SK-N-SH treated with all-trans-retinoic acid at 6 μM for 48 hours (cell line): ENCODE measurements around the gene HLCS.

ENCODE experiments used
- ARNTL ChIP-seq: fragments of 450-650 bp; formaldehyde crosslinking; IDR thresholded peaks from 2 replicates; pipeline ENCODE4 v1.5.0; 2020; ENCODE audit warnings: low read depth, mild to moderate bottlenecking, moderate library complexity, borderline replicate concordance
- BACH2 ChIP-seq: fragments of 250-450 bp; sonication (Bioruptor Pico); IDR thresholded peaks from 2 replicates; pipeline ENCODE4 v1.9.0; 2021; ENCODE audit warnings: mild to moderate bottlenecking, borderline replicate concordance
- RARB ChIP-seq: fragments of 250-450 bp; sonication (Bioruptor Pico); IDR thresholded peaks from 2 replicates; pipeline ENCODE4 v1.8.0; 2021; ENCODE audit warnings: mild to moderate bottlenecking, moderate library complexity
- TCF4 ChIP-seq: fragments of 250-450 bp; sonication (Bioruptor Pico); IDR thresholded peaks from 2 replicates; pipeline ENCODE4 v1.8.0; 2021; ENCODE audit warnings: mild to moderate bottlenecking, moderate library complexity, borderline replicate concordance
- TOX ChIP-seq: fragments of 250-450 bp; sonication (Bioruptor Pico); IDR thresholded peaks from 2 replicates; pipeline ENCODE4 v1.8.0; 2021; ENCODE audit warnings: mild to moderate bottlenecking, moderate library complexity, borderline replicate concordance
- ZFP3 ChIP-seq: fragments of 250-450 bp; sonication (Bioruptor Pico); IDR thresholded peaks from 2 replicates; pipeline ENCODE4 v1.5.0; 2020; ENCODE audit warnings: mild to moderate bottlenecking, moderate library complexity
- ZNF8 ChIP-seq: fragments of 450-650 bp; formaldehyde crosslinking; IDR thresholded peaks from 2 replicates; pipeline ENCODE4 v1.5.0; 2020; ENCODE audit warnings: mild to moderate bottlenecking, moderate library complexity
- TF ChIP-seq, protein P1 (sequence below): fragments of 250-450 bp; sonication (Bioruptor Pico); IDR thresholded peaks from 2 replicates; pipeline ENCODE4 v1.5.1; 2020; ENCODE audit warnings: low read depth, mild to moderate bottlenecking, moderate library complexity
- TF ChIP-seq, protein P2 (sequence below): fragments of 250-450 bp; sonication (Bioruptor Pico); IDR thresholded peaks from 2 replicates; pipeline ENCODE4 v1.8.0; 2020; ENCODE audit warnings: mild to moderate bottlenecking, moderate library complexity, borderline replicate concordance
- TF ChIP-seq, protein P3 (sequence below): fragments of 250-450 bp; sonication (Bioruptor Pico); IDR thresholded peaks from 2 replicates; pipeline ENCODE4 v1.8.0; 2021; ENCODE audit warnings: low read depth, mild to moderate bottlenecking, moderate library complexity, borderline replicate concordance

DNA sequence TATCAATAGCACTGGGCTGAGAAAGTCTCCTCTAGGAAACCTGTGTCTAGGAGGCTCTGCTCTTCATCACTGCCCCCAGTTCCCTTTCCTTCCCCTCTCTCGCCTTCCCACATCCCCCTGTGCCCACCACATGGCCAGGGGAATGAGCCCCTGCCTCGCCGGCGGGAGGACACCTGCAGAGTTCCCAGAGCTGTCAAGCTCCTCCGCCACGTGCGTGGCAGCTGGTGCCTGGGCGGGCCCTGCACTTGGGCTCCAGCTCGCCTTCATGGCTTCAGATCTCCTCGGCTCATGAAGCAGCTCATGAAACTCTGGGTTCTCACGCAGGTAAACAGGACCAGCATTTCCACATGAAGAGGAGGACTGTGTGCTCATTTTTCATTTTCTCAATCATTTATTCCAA, 204.8 kb downstream of the HLCS start:
- TF ChIP-seq, protein P1, sequence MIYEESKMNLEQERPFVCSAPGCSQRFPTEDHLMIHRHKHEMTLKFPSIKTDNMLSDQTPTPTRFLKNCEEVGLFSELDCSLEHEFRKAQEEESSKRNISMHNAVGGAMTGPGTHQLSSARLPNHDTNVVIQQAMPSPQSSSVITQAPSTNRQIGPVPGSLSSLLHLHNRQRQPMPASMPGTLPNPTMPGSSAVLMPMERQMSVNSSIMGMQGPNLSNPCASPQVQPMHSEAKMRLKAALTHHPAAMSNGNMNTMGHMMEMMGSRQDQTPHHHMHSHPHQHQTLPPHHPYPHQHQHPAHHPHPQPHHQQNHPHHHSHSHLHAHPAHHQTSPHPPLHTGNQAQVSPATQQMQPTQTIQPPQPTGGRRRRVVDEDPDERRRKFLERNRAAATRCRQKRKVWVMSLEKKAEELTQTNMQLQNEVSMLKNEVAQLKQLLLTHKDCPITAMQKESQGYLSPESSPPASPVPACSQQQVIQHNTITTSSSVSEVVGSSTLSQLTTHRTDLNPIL (CRISPR knock-in tag): no peak
- TF ChIP-seq ZFP3 (no peak), RARB (CRISPR knock-in tag) (no peak), ARNTL (CRISPR knock-in tag) (no peak), TOX (CRISPR knock-in tag) (no peak), TCF4 (no peak), BACH2 (CRISPR knock-in tag) (no peak), ZNF8 (CRISPR knock-in tag) (no peak)
- TF ChIP-seq, protein P2, sequence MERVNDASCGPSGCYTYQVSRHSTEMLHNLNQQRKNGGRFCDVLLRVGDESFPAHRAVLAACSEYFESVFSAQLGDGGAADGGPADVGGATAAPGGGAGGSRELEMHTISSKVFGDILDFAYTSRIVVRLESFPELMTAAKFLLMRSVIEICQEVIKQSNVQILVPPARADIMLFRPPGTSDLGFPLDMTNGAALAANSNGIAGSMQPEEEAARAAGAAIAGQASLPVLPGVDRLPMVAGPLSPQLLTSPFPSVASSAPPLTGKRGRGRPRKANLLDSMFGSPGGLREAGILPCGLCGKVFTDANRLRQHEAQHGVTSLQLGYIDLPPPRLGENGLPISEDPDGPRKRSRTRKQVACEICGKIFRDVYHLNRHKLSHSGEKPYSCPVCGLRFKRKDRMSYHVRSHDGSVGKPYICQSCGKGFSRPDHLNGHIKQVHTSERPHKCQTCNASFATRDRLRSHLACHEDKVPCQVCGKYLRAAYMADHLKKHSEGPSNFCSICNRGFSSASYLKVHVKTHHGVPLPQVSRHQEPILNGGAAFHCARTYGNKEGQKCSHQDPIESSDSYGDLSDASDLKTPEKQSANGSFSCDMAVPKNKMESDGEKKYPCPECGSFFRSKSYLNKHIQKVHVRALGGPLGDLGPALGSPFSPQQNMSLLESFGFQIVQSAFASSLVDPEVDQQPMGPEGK (CRISPR knock-in tag): no peak
- TF ChIP-seq, protein P3, sequence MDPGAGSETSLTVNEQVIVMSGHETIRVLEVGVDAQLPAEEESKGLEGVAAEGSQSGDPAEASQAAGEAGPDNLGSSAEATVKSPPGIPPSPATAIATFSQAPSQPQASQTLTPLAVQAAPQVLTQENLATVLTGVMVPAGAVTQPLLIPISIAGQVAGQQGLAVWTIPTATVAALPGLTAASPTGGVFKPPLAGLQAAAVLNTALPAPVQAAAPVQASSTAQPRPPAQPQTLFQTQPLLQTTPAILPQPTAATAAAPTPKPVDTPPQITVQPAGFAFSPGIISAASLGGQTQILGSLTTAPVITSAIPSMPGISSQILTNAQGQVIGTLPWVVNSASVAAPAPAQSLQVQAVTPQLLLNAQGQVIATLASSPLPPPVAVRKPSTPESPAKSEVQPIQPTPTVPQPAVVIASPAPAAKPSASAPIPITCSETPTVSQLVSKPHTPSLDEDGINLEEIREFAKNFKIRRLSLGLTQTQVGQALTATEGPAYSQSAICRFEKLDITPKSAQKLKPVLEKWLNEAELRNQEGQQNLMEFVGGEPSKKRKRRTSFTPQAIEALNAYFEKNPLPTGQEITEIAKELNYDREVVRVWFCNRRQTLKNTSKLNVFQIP (CRISPR knock-in tag): no peak
